Endodermal cell (in vitro differentiated cells): ENCODE results near the gene LARGE1. TPM values are rescaled to one million over a fixed set of nuclear protein-coding genes. Genes with fewer than 3 reads are reported as not detected.
A peak's percentile ranks its signal among the peaks of the same experiment; 100 is the strongest.

ENCODE experiments used
- DNase-seq: peaks from one replicate; pipeline ENCODE4 v3.0.0-alpha.2; 2017
- H3K27ac ChIP-seq: 2 replicates; pipeline ENCODE4 v1.5.1; 2013; ENCODE audit warnings: mild to moderate bottlenecking, low read depth, low read length, moderate library complexity
- H3K27me3 ChIP-seq: 2 replicates; pipeline ENCODE4 v1.6.1; 2013; ENCODE audit warnings: mild to moderate bottlenecking, low read length, moderate library complexity; ENCODE audit not compliant: insufficient read depth, control insufficient read depth, poor library complexity, severe bottlenecking
- H3K36me3 ChIP-seq: 2 replicates; pipeline ENCODE4 v1.7.0; 2013; ENCODE audit warnings: mild to moderate bottlenecking, low read length, moderate library complexity; ENCODE audit not compliant: control insufficient read depth, insufficient read depth
- H3K4me1 ChIP-seq: one replicate; pipeline ENCODE4 v1.7.0; 2013; ENCODE audit warnings: low read length; ENCODE audit not compliant: control insufficient read depth, insufficient read depth
- H3K4me3 ChIP-seq: 2 replicates; pipeline ENCODE4 v1.5.1; 2013; ENCODE audit warnings: mild to moderate bottlenecking, low read length, moderate library complexity
- H3K9ac ChIP-seq: 2 replicates; pipeline ENCODE4 v1.6.1; 2013; ENCODE audit warnings: mild to moderate bottlenecking, low read length, moderate library complexity; ENCODE audit not compliant: poor library complexity, severe bottlenecking; ENCODE audit errors: extremely low read depth
- H3K9me3 ChIP-seq: 2 replicates; pipeline ENCODE4 v1.6.1; 2013; ENCODE audit warnings: mild to moderate bottlenecking, low read length, moderate library complexity; ENCODE audit not compliant: control insufficient read depth
- H3K27ac Mint-ChIP-seq: 2 replicates; pipeline ENCODE4 v1.8.0; 2020; ENCODE audit warnings: mixed read lengths
- H3K27me3 Mint-ChIP-seq: 2 replicates; pipeline ENCODE4 v1.8.0; 2021; ENCODE audit warnings: mild to moderate bottlenecking, mixed read lengths; ENCODE audit not compliant: insufficient read depth
- H3K36me3 Mint-ChIP-seq: 2 replicates; pipeline ENCODE4 v1.8.0; 2020; ENCODE audit warnings: low read depth, mixed read lengths
- H3K4me1 Mint-ChIP-seq: 2 replicates; pipeline ENCODE4 v1.8.0; 2020; ENCODE audit warnings: mixed read lengths
- H3K4me3 Mint-ChIP-seq: 2 replicates; pipeline ENCODE4 v1.8.0; 2020; ENCODE audit warnings: mild to moderate bottlenecking, moderate library complexity, mixed read lengths
- H3K9me3 Mint-ChIP-seq: 2 replicates; pipeline ENCODE4 v1.8.0; 2020; ENCODE audit warnings: mild to moderate bottlenecking, mixed read lengths
- WGBS, 2 experiments: methylation state at CpG; one replicate each; pipeline versions ENCODE4 v1.1.5 to v1.1.7; 2013; ENCODE audit warnings: missing lambda C conversion rate in 2 of 2, mixed read lengths in 1 of 2; ENCODE audit not compliant: insufficient coverage in 1 of 2, insufficient read length in 1 of 2; 5-methylcytosine and 5-hydroxymethylcytosine counted together
- total RNA-seq, 2 donors: library from RNA; stranded (reverse); fragmentation: NEBNext Ultra II Directional in 1 of 2; extraction: Animal tissue kit (Norgen Biotek cat#: 25700) in 1 of 2; gene quantifications; 2 replicates in 1 of 2; 3 replicates in 1 of 2; pipeline ENCODE4 v1.2.1, GENCODE V29; 2021
- TF ChIP-seq, protein P1 (sequence below): fragments of 200-600 bp; sonication (generic); conservative IDR thresholded peaks from 2 replicates; pipeline ENCODE4 v1.5.0; 2021; ENCODE audit warnings: antibody characterized with exemption, mild to moderate bottlenecking

The LARGE1 gene
- total RNA-seq, 2 donors from 2014 or later, result 17.5 to 24.3 TPM

DNA sequence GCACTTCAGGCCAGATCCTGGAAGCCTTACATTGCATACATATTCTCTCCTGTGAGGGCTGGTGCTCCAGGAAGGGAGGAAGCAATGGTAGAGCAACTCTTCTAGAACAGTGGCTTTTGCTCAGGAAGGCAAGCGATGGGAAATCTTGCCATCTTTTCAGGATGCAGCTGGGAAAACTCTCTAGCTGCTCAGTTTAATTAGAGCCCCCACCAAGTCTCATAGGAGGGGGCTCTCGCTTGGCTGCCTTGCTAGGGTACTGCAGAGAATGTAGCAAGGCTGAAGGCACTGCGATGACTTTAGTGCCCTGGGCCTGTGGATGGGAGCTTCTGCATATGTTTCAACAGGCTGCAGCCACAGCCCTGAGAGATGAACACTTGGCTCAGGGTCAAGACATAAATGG, 504.9 kb downstream of the LARGE1 start:
- 92 to 100% methylated on average over 1 to 3 of the region's 3 CpGs for WGBS, 2 experiments
- H3K4me1 ChIP-seq, result peaks cover 3% of the 10 kb centered on the region

DNA sequence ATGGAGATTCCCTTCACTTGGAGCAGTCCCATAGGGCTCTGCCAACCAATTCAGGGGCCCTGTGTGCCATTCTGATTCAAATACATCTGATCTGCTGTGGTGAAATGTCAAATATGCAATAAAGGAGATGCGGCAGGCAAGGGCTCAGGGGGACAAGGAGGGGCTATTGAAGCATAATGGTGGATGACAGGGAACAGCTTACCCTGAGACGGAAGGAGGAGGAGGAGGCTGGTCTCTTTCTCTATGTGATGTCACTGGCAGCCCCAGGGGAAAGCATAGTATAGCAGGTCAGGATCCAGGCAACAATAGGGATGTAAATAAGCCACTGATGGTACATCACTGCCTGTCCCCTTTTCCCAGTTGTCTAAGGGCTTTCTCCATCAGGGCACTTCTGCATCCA, 511.2 kb downstream of the LARGE1 start:
- WGBS, 2 experiments, result 72 to 90% methylated on average over 2 of the region's 2 CpGs
- Histone ChIP-seq H3K27me3 (no peaks in the 10 kb centered on the region), H3K9ac (no peak overlapping the region), H3K36me3 (no peaks in the 10 kb centered on the region), H3K4me1 (peaks cover 7% of the 10 kb centered on the region), H3K27ac (peak overlapping the region; percentile 59), H3K9me3 (no peaks in the 10 kb centered on the region), H3K4me3 (no peak overlapping the region)
- H3K27ac Mint-ChIP-seq, result no peak overlapping the region
- H3K4me1 Mint-ChIP-seq, result peaks cover 19% of the 10 kb centered on the region
- no peak overlapping the region for H3K4me3 Mint-ChIP-seq
- no peaks in the 10 kb centered on the region for H3K36me3 Mint-ChIP-seq
- no peaks in the 10 kb centered on the region for H3K9me3 Mint-ChIP-seq
- no peaks in the 10 kb centered on the region for H3K27me3 Mint-ChIP-seq
- DNase-seq, result no peak
- TF ChIP-seq, protein P1, sequence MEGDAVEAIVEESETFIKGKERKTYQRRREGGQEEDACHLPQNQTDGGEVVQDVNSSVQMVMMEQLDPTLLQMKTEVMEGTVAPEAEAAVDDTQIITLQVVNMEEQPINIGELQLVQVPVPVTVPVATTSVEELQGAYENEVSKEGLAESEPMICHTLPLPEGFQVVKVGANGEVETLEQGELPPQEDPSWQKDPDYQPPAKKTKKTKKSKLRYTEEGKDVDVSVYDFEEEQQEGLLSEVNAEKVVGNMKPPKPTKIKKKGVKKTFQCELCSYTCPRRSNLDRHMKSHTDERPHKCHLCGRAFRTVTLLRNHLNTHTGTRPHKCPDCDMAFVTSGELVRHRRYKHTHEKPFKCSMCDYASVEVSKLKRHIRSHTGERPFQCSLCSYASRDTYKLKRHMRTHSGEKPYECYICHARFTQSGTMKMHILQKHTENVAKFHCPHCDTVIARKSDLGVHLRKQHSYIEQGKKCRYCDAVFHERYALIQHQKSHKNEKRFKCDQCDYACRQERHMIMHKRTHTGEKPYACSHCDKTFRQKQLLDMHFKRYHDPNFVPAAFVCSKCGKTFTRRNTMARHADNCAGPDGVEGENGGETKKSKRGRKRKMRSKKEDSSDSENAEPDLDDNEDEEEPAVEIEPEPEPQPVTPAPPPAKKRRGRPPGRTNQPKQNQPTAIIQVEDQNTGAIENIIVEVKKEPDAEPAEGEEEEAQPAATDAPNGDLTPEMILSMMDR, result no peak

More for the DNA sequence above, 504.9 kb downstream of the LARGE1 start:
- peaks cover 8% of the 10 kb centered on the region for H3K4me1 Mint-ChIP-seq
- H3K27ac Mint-ChIP-seq, result no peak overlapping the region
- no peaks in the 10 kb centered on the region for H3K9me3 Mint-ChIP-seq
- DNase-seq, result no peak
- Histone ChIP-seq H3K36me3 (no peaks in the 10 kb centered on the region), H3K9ac (no peak overlapping the region), H3K27me3 (no peaks in the 10 kb centered on the region), H3K27ac (no peak overlapping the region), H3K9me3 (no peaks in the 10 kb centered on the region), H3K4me3 (no peak overlapping the region)
- no peaks in the 10 kb centered on the region for H3K36me3 Mint-ChIP-seq
- TF ChIP-seq, protein P1, result no peak
- H3K27me3 Mint-ChIP-seq, result peaks cover 2% of the 10 kb centered on the region
- no peak overlapping the region for H3K4me3 Mint-ChIP-seq

DNA sequence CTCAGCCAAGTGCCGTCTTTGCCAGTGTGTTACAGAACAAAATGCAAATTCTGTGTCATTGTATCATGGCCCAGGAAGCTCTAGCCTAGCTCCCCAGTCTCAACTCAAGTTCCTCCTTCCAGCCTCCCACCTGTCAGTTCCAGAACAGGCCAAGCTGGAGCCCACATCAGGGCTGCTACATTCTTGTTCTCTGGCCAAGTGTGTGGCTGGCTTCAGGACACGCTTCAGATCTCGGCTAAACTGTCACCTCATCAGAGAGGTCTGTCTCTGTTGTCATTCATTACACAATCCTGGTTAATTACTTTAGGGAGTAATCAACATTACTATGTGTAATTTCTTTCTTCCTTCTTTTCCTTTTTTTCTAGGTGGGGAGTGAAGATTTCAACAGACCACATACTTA, 515.1 kb downstream of the LARGE1 start:
- Histone ChIP-seq H3K9ac (no peak overlapping the region), H3K27ac (no peak overlapping the region), H3K9me3 (no peaks in the 10 kb centered on the region), H3K4me3 (no peak overlapping the region), H3K4me1 (peaks cover 7% of the 10 kb centered on the region), H3K27me3 (no peaks in the 10 kb centered on the region), H3K36me3 (no peaks in the 10 kb centered on the region)
- DNase-seq, result no peak
- no peaks in the 10 kb centered on the region for H3K36me3 Mint-ChIP-seq
- H3K9me3 Mint-ChIP-seq, result no peaks in the 10 kb centered on the region
- H3K4me1 Mint-ChIP-seq, result peaks cover 22% of the 10 kb centered on the region
- H3K27ac Mint-ChIP-seq, result no peak overlapping the region
- no peaks in the 10 kb centered on the region for H3K27me3 Mint-ChIP-seq
- TF ChIP-seq, protein P1, result no peak
- no peak overlapping the region for H3K4me3 Mint-ChIP-seq
- WGBS, 2 experiments, result 57 to 91% methylated on average over 1 to 3 of the region's 3 CpGs
